Measurements from ENCODE around the gene ELFN1.

GRCh38 chr7:1674161-1675035, 4.3 kb downstream of the ELFN1 start:
- no peak for TF ChIP-seq POLR2AphosphoS5 (IDR thresholded peaks at IDR 0.05)
- TF ChIP-seq CTCF (IDR thresholded peaks at IDR 0.05) = no peak
- TF ChIP-seq EP300 (IDR thresholded peaks at IDR 0.05) = no peak
